B cell (primary cell): ENCODE results near the gene MOB1B. TPM values are rescaled to one million over a fixed set of nuclear protein-coding genes. Genes with fewer than 3 reads are reported as not detected.

Experiments used
- ATAC-seq: fragments of 200-7000 bp; cut with Tn5 transposase; one replicate; pipeline ENCODE4 v1.10.0; 2021; ENCODE audit warnings: low read depth, mild to moderate bottlenecking, moderate number of reproducible peaks, moderate library complexity
- CTCF ChIA-PET: fragments of 350-600 bp; sonication (Branson Sonifier 250); formaldehyde crosslinking; loops from one replicate; lab custom pipeline; 2021; ENCODE audit warnings: antibody characterized with exemption, inconsistent platforms; lab: Charles Lee
- POLR2A ChIA-PET: fragments of 350-600 bp; sonication (Branson Sonifier 250); formaldehyde crosslinking; loops from one replicate; lab custom pipeline; 2021; ENCODE audit warnings: antibody characterized with exemption; lab: Charles Lee
- DNase-seq: peaks from one replicate; pipeline ENCODE4 v3.0.0; 2013
- H2AFZ ChIP-seq: 2 replicates; pipeline ENCODE4 v1.6.1; 2012; ENCODE audit warnings: mild to moderate bottlenecking, low read depth, low read length; ENCODE audit not compliant: insufficient read depth, poor library complexity, severe bottlenecking
- H3K27ac ChIP-seq, 2 donors: 1 replicate in 1 of 2; 2 replicates in 1 of 2; pipeline ENCODE4 v1.5.1; 2012 to 2013; ENCODE audit warnings: low read length in 2 of 2, mild to moderate bottlenecking in 2 of 2, moderate library complexity in 1 of 2
- H3K27me3 ChIP-seq, 4 experiments: fragments of 200-600 bp in 1 of 4; sonication (generic) in 1 of 4; replicated peaks in 1 of 4; 1 replicate in 2 of 4; 2 replicates in 2 of 4; pipeline versions ENCODE4 v1.6.1 to v1.7.0; 2013 to 2016; ENCODE audit warnings: low read length in 3 of 4, mild to moderate bottlenecking in 2 of 4, mixed read lengths in 1 of 4, moderate library complexity in 1 of 4; ENCODE audit not compliant: insufficient read depth in 4 of 4, control insufficient read depth in 3 of 4; ENCODE audit errors: control extremely low read depth in 1 of 4
- H3K36me3 ChIP-seq, 2 experiments: replicated peaks in 1 of 2; 1 replicate in 1 of 2; 2 replicates in 1 of 2; pipeline versions ENCODE4 v1.6.1 to v1.7.1; 2013; ENCODE audit warnings: low read length in 1 of 2; ENCODE audit not compliant: insufficient read depth in 2 of 2, control insufficient read depth in 1 of 2; ENCODE audit errors: control extremely low read depth in 1 of 2, extremely low read depth in 1 of 2
- H3K4me1 ChIP-seq, 2 donors: fragments of 200-600 bp in 1 of 2; sonication (generic) in 1 of 2; 1 replicate in 1 of 2; 2 replicates in 1 of 2; pipeline versions ENCODE4 v1.5.1 to v1.6.1; 2013 to 2017; ENCODE audit warnings: low read length in 2 of 2; ENCODE audit not compliant: control insufficient read depth in 2 of 2, insufficient read depth in 2 of 2
- H3K4me2 ChIP-seq: replicated peaks from 2 replicates; pipeline ENCODE3; 2012; ENCODE audit warnings: mild to moderate bottlenecking, low read depth, low read length; ENCODE audit not compliant: poor library complexity, severe bottlenecking
- H3K4me3 ChIP-seq, 5 experiments: fragments of 200-600 bp in 1 of 5; sonication (generic) in 1 of 5; 1 replicate in 3 of 5; 2 replicates in 2 of 5; pipeline versions ENCODE4 v1.5.1 to v1.7.0; 2011 to 2016; ENCODE audit warnings: low read length in 4 of 5, mild to moderate bottlenecking in 4 of 5, low read depth in 2 of 5, control low read depth in 1 of 5, moderate library complexity in 1 of 5; ENCODE audit not compliant: insufficient read depth in 1 of 5; ENCODE audit errors: control extremely low read depth in 1 of 5, extremely low read depth in 1 of 5
- H3K79me2 ChIP-seq: fragments of 200-600 bp; sonication (generic); one replicate; pipeline ENCODE4 v1.6.0; 2016; ENCODE audit warnings: low read length; ENCODE audit not compliant: control insufficient read depth, insufficient read depth
- H3K9ac ChIP-seq: fragments of 200-600 bp; sonication (generic); 2 replicates; pipeline ENCODE4 v1.6.1; 2017; ENCODE audit warnings: mild to moderate bottlenecking, low read length, moderate library complexity
- H3K9me3 ChIP-seq, 3 donors: one replicate each; pipeline versions ENCODE4 v1.6.1 to v1.7.1; 2013; ENCODE audit warnings: low read length in 2 of 3; ENCODE audit not compliant: control insufficient read depth in 2 of 3, insufficient read depth in 1 of 3; ENCODE audit errors: control extremely low read depth in 1 of 3
- H4K20me1 ChIP-seq: 2 replicates; pipeline ENCODE4 v1.6.0; 2012; ENCODE audit warnings: mild to moderate bottlenecking, low read length; ENCODE audit not compliant: insufficient read depth, control insufficient read depth, poor library complexity, severe bottlenecking
- H3K27ac Mint-ChIP-seq: one replicate; pipeline ENCODE4 v1.8.0; 2021; ENCODE audit warnings: mixed read lengths
- H3K27me3 Mint-ChIP-seq: one replicate; pipeline ENCODE4 v1.8.0; 2021; ENCODE audit warnings: mixed read lengths
- H3K4me1 Mint-ChIP-seq: one replicate; pipeline ENCODE4 v1.8.0; 2021; ENCODE audit warnings: mixed read lengths
- H3K4me3 Mint-ChIP-seq: one replicate; pipeline ENCODE4 v1.8.0; 2021; ENCODE audit warnings: mixed read lengths
- H3K9me3 Mint-ChIP-seq: one replicate; pipeline ENCODE4 v1.8.0; 2022; ENCODE audit warnings: mixed read lengths; ENCODE audit not compliant: insufficient read depth
- EZH2 ChIP-seq: IDR thresholded peaks from 2 replicates; pipeline ENCODE4 v1.6.1; 2012; ENCODE audit warnings: borderline replicate concordance, low read depth, mild to moderate bottlenecking, moderate library complexity, low read length; ENCODE audit not compliant: insufficient read depth, poor library complexity, severe bottlenecking
- WGBS: methylation state at CpG from one replicate; pipeline ENCODE4 v1.1.5; 2013; ENCODE audit warnings: missing lambda C conversion rate; ENCODE audit not compliant: insufficient coverage; 5-methylcytosine and 5-hydroxymethylcytosine counted together
- intact Hi-C: fragments of 100-400 bp; cut with micrococcal nuclease; formaldehyde crosslinking; loops from one replicate; pipeline ENCODE4 v1.10.0; 2022
- polyA plus RNA-seq: library from polyadenylated mRNA; depleted of rRNA; stranded (reverse); fragments of >200 nt; gene quantifications from 2 replicates; pipeline ENCODE4 v1.2.3, GENCODE V29; 2012
- total RNA-seq, 2 donors: library from RNA; stranded (reverse); fragments of 120-200 nt in 1 of 2; gene quantifications; 1 replicate in 1 of 2; 2 replicates in 1 of 2; pipeline versions ENCODE4 v1.2.3 to v1.2.4, GENCODE V29; 2013 to 2022
- TF ChIP-seq, protein P1 (sequence below): fragments of 200-600 bp; IDR thresholded peaks from one replicate; pipeline ENCODE4 v1.8.0; 2022; ENCODE audit warnings: antibody characterized with exemption, mild to moderate bottlenecking

Gene MOB1B
- total and polyA plus RNA-seq, 2 donors (not counting 1 experiment from before 2014, with no cell fraction given): 2.3 to 30.4 TPM

DNA sequence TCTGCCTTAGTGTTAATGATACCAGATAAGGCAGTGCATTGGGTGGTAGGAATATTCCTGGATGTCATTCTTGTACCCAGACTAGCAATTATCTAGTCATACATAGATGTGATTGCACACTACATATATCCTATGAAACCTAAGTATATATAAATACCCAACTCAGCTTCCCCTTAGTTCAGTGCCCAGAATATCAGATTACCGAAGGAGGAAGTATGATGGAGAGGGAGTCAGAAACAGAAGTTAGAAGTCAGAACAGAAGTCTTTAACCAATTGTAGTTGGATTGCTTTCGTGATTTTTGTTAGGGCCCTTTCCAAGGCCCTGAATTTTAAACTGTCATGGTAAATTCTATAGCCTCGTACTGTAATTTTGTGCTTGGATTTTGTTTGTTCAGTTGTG is 42.9 kb downstream of the MOB1B start:
- ATAC-seq (no peak), DNase-seq (peak; percentile 20)
- Histone ChIP-seq H3K79me2 (peaks cover 67% of the 10 kb centered on the region), H3K36me3 (no peaks in the 10 kb centered on the region), H4K20me1 (no peaks in the 10 kb centered on the region), H3K4me3 (no peak overlapping the region), H2AFZ (no peak overlapping the region), H3K27me3 (no peaks in the 10 kb centered on the region), H3K9ac (no peak overlapping the region), H3K27ac (peak overlapping the region in 1 of 2 donors; percentile 44), H3K4me2 (no peak overlapping the region), H3K4me1 (peaks cover 19 to 27% of the 10 kb centered on the region in 2 donors), H3K9me3 (no peaks in the 10 kb centered on the region)
- WGBS: 17% methylated on average over 1 of the region's 3 CpGs
- no peak overlapping the region for H3K4me3 Mint-ChIP-seq
- ChIA-PET POLR2A (interaction anchor here (0.5 kb wide), 1 partner anchor 229 kb away, joined by 3 read pairs; no protein-coding TSS in a partner anchor), CTCF (interaction anchor here (0.5 to 1.7 kb wide), 5 partner anchors 19 to 186 kb away, joined by 3 to 5 read pairs (median 4); partner anchors contain the start of genes GRSF1 and MOB1B)
- no peak for TF ChIP-seq EZH2
- TF ChIP-seq, protein P1, sequence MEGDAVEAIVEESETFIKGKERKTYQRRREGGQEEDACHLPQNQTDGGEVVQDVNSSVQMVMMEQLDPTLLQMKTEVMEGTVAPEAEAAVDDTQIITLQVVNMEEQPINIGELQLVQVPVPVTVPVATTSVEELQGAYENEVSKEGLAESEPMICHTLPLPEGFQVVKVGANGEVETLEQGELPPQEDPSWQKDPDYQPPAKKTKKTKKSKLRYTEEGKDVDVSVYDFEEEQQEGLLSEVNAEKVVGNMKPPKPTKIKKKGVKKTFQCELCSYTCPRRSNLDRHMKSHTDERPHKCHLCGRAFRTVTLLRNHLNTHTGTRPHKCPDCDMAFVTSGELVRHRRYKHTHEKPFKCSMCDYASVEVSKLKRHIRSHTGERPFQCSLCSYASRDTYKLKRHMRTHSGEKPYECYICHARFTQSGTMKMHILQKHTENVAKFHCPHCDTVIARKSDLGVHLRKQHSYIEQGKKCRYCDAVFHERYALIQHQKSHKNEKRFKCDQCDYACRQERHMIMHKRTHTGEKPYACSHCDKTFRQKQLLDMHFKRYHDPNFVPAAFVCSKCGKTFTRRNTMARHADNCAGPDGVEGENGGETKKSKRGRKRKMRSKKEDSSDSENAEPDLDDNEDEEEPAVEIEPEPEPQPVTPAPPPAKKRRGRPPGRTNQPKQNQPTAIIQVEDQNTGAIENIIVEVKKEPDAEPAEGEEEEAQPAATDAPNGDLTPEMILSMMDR: no peak
- H3K4me1 Mint-ChIP-seq: peaks cover 37% of the 10 kb centered on the region
- intact Hi-C loops: loop anchor here (2.0 kb wide), 1 partner anchor 14 kb away; no protein-coding TSS in a partner anchor
- H3K27ac Mint-ChIP-seq: peak overlapping the region; percentile 6
- no peaks in the 10 kb centered on the region for H3K9me3 Mint-ChIP-seq
- H3K27me3 Mint-ChIP-seq: no peaks in the 10 kb centered on the region

DNA sequence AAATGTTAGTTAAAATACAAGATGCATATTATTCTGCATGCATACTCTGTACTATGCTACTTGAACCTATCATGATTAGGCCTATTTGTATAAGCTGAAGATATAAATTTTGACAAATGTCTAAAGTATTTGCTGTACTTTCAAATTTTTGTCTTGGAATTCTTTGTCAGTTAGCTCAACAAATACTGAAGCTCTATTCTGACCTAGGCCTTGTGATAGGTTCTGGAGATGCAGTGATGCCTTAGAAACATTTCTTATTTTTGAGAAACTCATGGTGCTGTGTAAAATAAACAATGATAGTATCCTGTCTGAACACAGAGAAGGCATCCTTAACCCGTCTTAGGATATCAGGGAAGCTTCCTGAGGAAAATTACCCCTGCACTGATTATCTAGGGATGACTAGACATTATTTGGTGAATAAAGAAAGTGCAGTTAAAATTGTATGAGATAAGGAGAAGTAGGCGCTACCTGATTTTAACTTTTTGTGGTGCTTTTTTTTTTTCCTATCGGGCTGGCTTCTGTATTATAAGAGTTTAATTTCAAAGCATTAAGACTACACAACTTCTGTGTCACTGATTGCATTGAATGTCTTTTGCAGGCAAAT is 43.4 kb downstream of the MOB1B start:
- Histone ChIP-seq H3K4me3 (no peak overlapping the region), H3K27me3 (no peaks in the 10 kb centered on the region), H3K27ac (peak overlapping the region in 1 of 2 donors; percentile 44), H3K79me2 (peaks cover 67% of the 10 kb centered on the region), H3K9me3 (no peaks in the 10 kb centered on the region), H3K9ac (no peak overlapping the region), H4K20me1 (no peaks in the 10 kb centered on the region), H2AFZ (no peak overlapping the region), H3K4me1 (peaks cover 19 to 27% of the 10 kb centered on the region in 2 donors), H3K36me3 (no peaks in the 10 kb centered on the region), H3K4me2 (no peak overlapping the region)
- Mint-ChIP-seq H3K27me3 (no peaks in the 10 kb centered on the region), H3K27ac (peak overlapping the region; percentile 6), H3K4me3 (no peak overlapping the region), H3K4me1 (peaks cover 37% of the 10 kb centered on the region), H3K9me3 (no peaks in the 10 kb centered on the region)
- ChIA-PET CTCF (interaction anchor here (0.5 to 1.7 kb wide), 4 partner anchors 44 to 217 kb away, joined by 3 to 5 read pairs (median 4); partner anchors contain the start of genes GRSF1 and MOB1B), POLR2A (interaction anchor here (0.5 to 0.7 kb wide), 2 partner anchors 64 to 230 kb away, joined by 3 read pairs; no protein-coding TSS in a partner anchor)
- intact Hi-C loops: loop anchor here (2.0 kb wide), 1 partner anchor 15 kb away; no protein-coding TSS in a partner anchor
- no peak for ATAC-seq
- TF ChIP-seq, protein P1: no peak
- no peak for TF ChIP-seq EZH2
- DNase-seq: no peak
- WGBS: no CpG with 5 or more reads among the region's 3 CpGs
